Memory B cell (primary cell): ENCODE results near the gene KSR1.

Experiments used
- ATAC-seq: fragments of 150-1000 bp; cut with Tn5 transposase; 2 replicates; pipeline ENCODE4 v1.10.0; 2021; ENCODE audit warnings: low read depth, mild to moderate bottlenecking, moderate library complexity
- DNase-seq, 2 donors: peaks; one replicate each; pipeline ENCODE4 v3.0.0; 2022; ENCODE audit warnings: low spot score in 2 of 2
- H3K27ac Mint-ChIP-seq: one replicate; pipeline ENCODE4 v1.8.0; 2022; ENCODE audit warnings: mild to moderate bottlenecking, moderate library complexity, mixed read lengths
- H3K27me3 Mint-ChIP-seq: one replicate; pipeline ENCODE4 v1.8.0; 2022; ENCODE audit warnings: mixed read lengths
- H3K36me3 Mint-ChIP-seq: one replicate; pipeline ENCODE4 v1.8.0; 2022; ENCODE audit warnings: mild to moderate bottlenecking, mixed read lengths
- H3K4me1 Mint-ChIP-seq: one replicate; pipeline ENCODE4 v1.8.0; 2022; ENCODE audit warnings: mixed read lengths
- H3K4me3 Mint-ChIP-seq: one replicate; pipeline ENCODE4 v1.8.0; 2022; ENCODE audit warnings: mild to moderate bottlenecking, moderate library complexity, mixed read lengths
- H3K9me3 Mint-ChIP-seq: one replicate; pipeline ENCODE4 v1.8.0; 2022; ENCODE audit warnings: mixed read lengths

KSR1 gene

GRCh38 chr17:27569884-27570577 is 113.8 kb downstream of the KSR1 start:
- DNase-seq, result no peak
- ATAC-seq, result no peak
- H3K9me3 Mint-ChIP-seq, result no peaks in the 10 kb centered on the region
- peaks cover 12% of the 10 kb centered on the region for H3K4me1 Mint-ChIP-seq
- H3K36me3 Mint-ChIP-seq, result peaks cover 5% of the 10 kb centered on the region
- H3K4me3 Mint-ChIP-seq, result no peak overlapping the region
- H3K27me3 Mint-ChIP-seq, result no peaks in the 10 kb centered on the region
- H3K27ac Mint-ChIP-seq, result no peak overlapping the region

- Mint-ChIP-seq H3K27me3 (no peaks in the 10 kb centered on the region), H3K4me1 (peaks cover 12% of the 10 kb centered on the region), H3K27ac (no peak overlapping the region), H3K36me3 (peaks cover 7% of the 10 kb centered on the region), H3K9me3 (no peaks in the 10 kb centered on the region), H3K4me3 (no peak overlapping the region)
- no peak for ATAC-seq
- DNase-seq, result no peak
These were observed 114.3 kb downstream of the KSR1 start for GRCh38 chr17:27570578-27570914.

- no peaks in the 10 kb centered on the region for H3K9me3 Mint-ChIP-seq
- no peak for DNase-seq
- peaks cover 12% of the 10 kb centered on the region for H3K4me1 Mint-ChIP-seq
- no peaks in the 10 kb centered on the region for H3K27me3 Mint-ChIP-seq
- H3K36me3 Mint-ChIP-seq, result peaks cover 4% of the 10 kb centered on the region
- no peak overlapping the region for H3K27ac Mint-ChIP-seq
- ATAC-seq, result no peak
- no peak overlapping the region for H3K4me3 Mint-ChIP-seq
These were observed 115.5 kb downstream of the KSR1 start for GRCh38 chr17:27571563-27572352.

- ATAC-seq (no peak), DNase-seq (no peak)
- Mint-ChIP-seq H3K4me3 (no peak overlapping the region), H3K27ac (no peak overlapping the region), H3K27me3 (no peaks in the 10 kb centered on the region), H3K36me3 (peaks cover 4% of the 10 kb centered on the region), H3K9me3 (no peaks in the 10 kb centered on the region), H3K4me1 (peaks cover 12% of the 10 kb centered on the region)
These were observed 116.4 kb downstream of the KSR1 start for GRCh38 chr17:27572665-27573064.

- Mint-ChIP-seq H3K9me3 (no peaks in the 10 kb centered on the region), H3K27me3 (no peaks in the 10 kb centered on the region), H3K27ac (no peak overlapping the region), H3K4me3 (no peak overlapping the region), H3K4me1 (peaks cover 12% of the 10 kb centered on the region), H3K36me3 (peaks cover 4% of the 10 kb centered on the region)
- no peak for DNase-seq
- no peak for ATAC-seq
These were observed 117.3 kb downstream of the KSR1 start for GRCh38 chr17:27573548-27573947.

- H3K4me1 Mint-ChIP-seq, result peaks cover 14% of the 10 kb centered on the region
- H3K9me3 Mint-ChIP-seq, result no peaks in the 10 kb centered on the region
- no peak for DNase-seq
- ATAC-seq, result no peak
- peaks cover 4% of the 10 kb centered on the region for H3K36me3 Mint-ChIP-seq
- H3K4me3 Mint-ChIP-seq, result no peak overlapping the region
- no peaks in the 10 kb centered on the region for H3K27me3 Mint-ChIP-seq
- H3K27ac Mint-ChIP-seq, result no peak overlapping the region
These were observed 117.8 kb downstream of the KSR1 start for GRCh38 chr17:27573971-27574525.

- peaks cover 16% of the 10 kb centered on the region for H3K4me1 Mint-ChIP-seq
- DNase-seq, result no peak
- H3K4me3 Mint-ChIP-seq, result no peak overlapping the region
- no peaks in the 10 kb centered on the region for H3K9me3 Mint-ChIP-seq
- ATAC-seq, result no peak
- H3K36me3 Mint-ChIP-seq, result peaks cover 4% of the 10 kb centered on the region
- peak overlapping the region; percentile 60 for H3K27ac Mint-ChIP-seq
- H3K27me3 Mint-ChIP-seq, result no peaks in the 10 kb centered on the region
These were observed 119.1 kb downstream of the KSR1 start for GRCh38 chr17:27575096-27575911.

- H3K27ac Mint-ChIP-seq, result peak overlapping the region; percentile 60
- DNase-seq, result no peak
- peaks cover 16% of the 10 kb centered on the region for H3K4me1 Mint-ChIP-seq
- H3K36me3 Mint-ChIP-seq, result peaks cover 4% of the 10 kb centered on the region
- H3K4me3 Mint-ChIP-seq, result no peak overlapping the region
- no peak for ATAC-seq
- H3K9me3 Mint-ChIP-seq, result no peaks in the 10 kb centered on the region
- no peaks in the 10 kb centered on the region for H3K27me3 Mint-ChIP-seq
These were observed 119.6 kb downstream of the KSR1 start for GRCh38 chr17:27575912-27576252.

GRCh38 chr17:27576477-27577083 is 120.3 kb downstream of the KSR1 start:
- Mint-ChIP-seq H3K9me3 (no peaks in the 10 kb centered on the region), H3K27me3 (no peaks in the 10 kb centered on the region), H3K36me3 (peaks cover 4% of the 10 kb centered on the region), H3K27ac (peak overlapping the region; percentile 4), H3K4me3 (no peak overlapping the region), H3K4me1 (peaks cover 17% of the 10 kb centered on the region)
- DNase-seq (no peak), ATAC-seq (no peak)

- H3K27ac Mint-ChIP-seq, result no peak overlapping the region
- H3K9me3 Mint-ChIP-seq, result no peaks in the 10 kb centered on the region
- no peak overlapping the region for H3K4me3 Mint-ChIP-seq
- DNase-seq (no peak), ATAC-seq (no peak)
- H3K27me3 Mint-ChIP-seq, result no peaks in the 10 kb centered on the region
- H3K4me1 Mint-ChIP-seq, result peaks cover 15% of the 10 kb centered on the region
- H3K36me3 Mint-ChIP-seq, result peaks cover 4% of the 10 kb centered on the region
These were observed 121.0 kb downstream of the KSR1 start for GRCh38 chr17:27577121-27577761.

GRCh38 chr17:27577884-27578717 is 121.9 kb downstream of the KSR1 start:
- no peaks in the 10 kb centered on the region for H3K27me3 Mint-ChIP-seq
- H3K4me1 Mint-ChIP-seq, result peaks cover 15% of the 10 kb centered on the region
- H3K4me3 Mint-ChIP-seq, result no peak overlapping the region
- DNase-seq (no peak), ATAC-seq (no peak)
- H3K27ac Mint-ChIP-seq, result peak overlapping the region; percentile 56
- H3K9me3 Mint-ChIP-seq, result no peaks in the 10 kb centered on the region
- H3K36me3 Mint-ChIP-seq, result peaks cover 4% of the 10 kb centered on the region

GRCh38 chr17:27578718-27579085 is 122.5 kb downstream of the KSR1 start:
- no peaks in the 10 kb centered on the region for H3K27me3 Mint-ChIP-seq
- no peak for DNase-seq
- peak; percentile 43 for ATAC-seq
- H3K27ac Mint-ChIP-seq, result peak overlapping the region; percentile 28
- H3K4me3 Mint-ChIP-seq, result no peak overlapping the region
- H3K36me3 Mint-ChIP-seq, result peaks cover 4% of the 10 kb centered on the region
- peaks cover 15% of the 10 kb centered on the region for H3K4me1 Mint-ChIP-seq
- H3K9me3 Mint-ChIP-seq, result no peaks in the 10 kb centered on the region

- Mint-ChIP-seq H3K27ac (no peak overlapping the region), H3K4me1 (peaks cover 10% of the 10 kb centered on the region), H3K4me3 (no peak overlapping the region), H3K9me3 (no peaks in the 10 kb centered on the region), H3K36me3 (peaks cover 6% of the 10 kb centered on the region), H3K27me3 (no peaks in the 10 kb centered on the region)
- ATAC-seq (no peak), DNase-seq (no peak)
These were observed 123.1 kb downstream of the KSR1 start for GRCh38 chr17:27579304-27579703.
